ENCODE measurements around the gene DBF4B. TPM values are rescaled to one million over a fixed set of nuclear protein-coding genes. Genes with fewer than 3 reads are reported as not detected.

The DBF4B gene
- total and polyA plus RNA-seq, 4 donors: 0.44 to 4.5 (median 1.0) TPM

DNA sequence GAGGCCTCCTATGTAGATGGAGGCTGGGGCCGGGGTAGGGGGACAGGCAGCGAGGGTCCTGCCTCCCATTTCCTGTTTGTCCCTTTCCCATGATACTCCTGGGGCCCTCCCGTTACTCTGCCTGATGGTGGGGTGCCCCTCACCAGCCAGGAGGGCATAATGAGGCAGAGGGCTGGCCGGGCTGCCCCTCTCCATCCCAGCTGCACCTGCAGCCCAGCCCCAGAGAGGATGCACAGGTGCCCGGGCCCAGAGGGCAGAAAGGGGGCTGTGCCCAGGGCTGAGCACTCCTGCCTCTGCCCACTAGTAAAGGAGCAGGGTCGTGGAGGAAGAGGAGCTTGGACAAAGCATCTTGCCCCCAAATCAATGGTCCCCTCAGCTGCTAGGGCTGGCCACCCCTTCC is 60.8 kb downstream of the DBF4B start:
- peaks cover 0 to 3% (median 0%) of the 10 kb centered on the region in 4 donors for H3K27me3 ChIP-seq (ENCODE audit: control insufficient read depth in 4 of 4, insufficient read depth in 4 of 4, low read length in 3 of 4)
- no peaks in the 10 kb centered on the region for H3K9me3 ChIP-seq (ENCODE audit: control insufficient read depth in 4 of 4, low read length in 3 of 4)
- TF ChIP-seq, protein P1, sequence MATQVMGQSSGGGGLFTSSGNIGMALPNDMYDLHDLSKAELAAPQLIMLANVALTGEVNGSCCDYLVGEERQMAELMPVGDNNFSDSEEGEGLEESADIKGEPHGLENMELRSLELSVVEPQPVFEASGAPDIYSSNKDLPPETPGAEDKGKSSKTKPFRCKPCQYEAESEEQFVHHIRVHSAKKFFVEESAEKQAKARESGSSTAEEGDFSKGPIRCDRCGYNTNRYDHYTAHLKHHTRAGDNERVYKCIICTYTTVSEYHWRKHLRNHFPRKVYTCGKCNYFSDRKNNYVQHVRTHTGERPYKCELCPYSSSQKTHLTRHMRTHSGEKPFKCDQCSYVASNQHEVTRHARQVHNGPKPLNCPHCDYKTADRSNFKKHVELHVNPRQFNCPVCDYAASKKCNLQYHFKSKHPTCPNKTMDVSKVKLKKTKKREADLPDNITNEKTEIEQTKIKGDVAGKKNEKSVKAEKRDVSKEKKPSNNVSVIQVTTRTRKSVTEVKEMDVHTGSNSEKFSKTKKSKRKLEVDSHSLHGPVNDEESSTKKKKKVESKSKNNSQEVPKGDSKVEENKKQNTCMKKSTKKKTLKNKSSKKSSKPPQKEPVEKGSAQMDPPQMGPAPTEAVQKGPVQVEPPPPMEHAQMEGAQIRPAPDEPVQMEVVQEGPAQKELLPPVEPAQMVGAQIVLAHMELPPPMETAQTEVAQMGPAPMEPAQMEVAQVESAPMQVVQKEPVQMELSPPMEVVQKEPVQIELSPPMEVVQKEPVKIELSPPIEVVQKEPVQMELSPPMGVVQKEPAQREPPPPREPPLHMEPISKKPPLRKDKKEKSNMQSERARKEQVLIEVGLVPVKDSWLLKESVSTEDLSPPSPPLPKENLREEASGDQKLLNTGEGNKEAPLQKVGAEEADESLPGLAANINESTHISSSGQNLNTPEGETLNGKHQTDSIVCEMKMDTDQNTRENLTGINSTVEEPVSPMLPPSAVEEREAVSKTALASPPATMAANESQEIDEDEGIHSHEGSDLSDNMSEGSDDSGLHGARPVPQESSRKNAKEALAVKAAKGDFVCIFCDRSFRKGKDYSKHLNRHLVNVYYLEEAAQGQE (IDR thresholded peaks at IDR 0.05): no peak
- TF ChIP-seq EGR1 (IDR thresholded peaks at IDR 0.05; ENCODE audit: low read depth in 2 of 2) (no peak), HNF4G (IDR thresholded peaks at IDR 0.05) (no peak), ZBTB33 (IDR thresholded peaks at IDR 0.05) (no peak), NR2F2 (IDR thresholded peaks at IDR 0.05) (no peak), HNF4A (conservative IDR thresholded peaks at IDR 0.05) (no peak), RAD21 (IDR thresholded peaks at IDR 0.05) (no peak), SP1 (IDR thresholded peaks at IDR 0.05) (no peak), CTCF (IDR thresholded peaks at IDR 0.05; ENCODE audit: low read depth, low read length, missing input control) (no peak), GABPA (IDR thresholded peaks at IDR 0.05 in 1 of 2, conservative IDR thresholded peaks at IDR 0.05 in 1 of 2) (no peak), TAF1 (conservative IDR thresholded peaks at IDR 0.05) (no peak)
- TF ChIP-seq, protein P2, sequence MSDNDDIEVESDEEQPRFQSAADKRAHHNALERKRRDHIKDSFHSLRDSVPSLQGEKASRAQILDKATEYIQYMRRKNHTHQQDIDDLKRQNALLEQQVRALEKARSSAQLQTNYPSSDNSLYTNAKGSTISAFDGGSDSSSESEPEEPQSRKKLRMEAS (IDR thresholded peaks at IDR 0.05): no peak
- no peak for DNase-seq (ENCODE audit: low spot score)
- no peak overlapping the region for H3K4me3 ChIP-seq (ENCODE audit: low read depth in 1 of 3, low read length in 3 of 3)
- 70% methylated on average over 6 of the region's 6 CpGs for WGBS
- H3K9ac ChIP-seq (ENCODE audit: low read depth in 1 of 2, low read length in 2 of 2): no peak overlapping the region
- H3K27ac ChIP-seq (ENCODE audit: low read depth in 1 of 2, low read length in 2 of 2): no peak overlapping the region
- no peaks in the 10 kb centered on the region for H3K4me1 ChIP-seq (ENCODE audit: control insufficient read depth in 4 of 4, insufficient read depth in 4 of 4, low read length in 3 of 4)
- no peaks in the 10 kb centered on the region for H3K36me3 ChIP-seq (ENCODE audit: control insufficient read depth in 4 of 4, insufficient read depth in 3 of 4, low read depth in 1 of 4, low read length in 3 of 4)

DNA sequence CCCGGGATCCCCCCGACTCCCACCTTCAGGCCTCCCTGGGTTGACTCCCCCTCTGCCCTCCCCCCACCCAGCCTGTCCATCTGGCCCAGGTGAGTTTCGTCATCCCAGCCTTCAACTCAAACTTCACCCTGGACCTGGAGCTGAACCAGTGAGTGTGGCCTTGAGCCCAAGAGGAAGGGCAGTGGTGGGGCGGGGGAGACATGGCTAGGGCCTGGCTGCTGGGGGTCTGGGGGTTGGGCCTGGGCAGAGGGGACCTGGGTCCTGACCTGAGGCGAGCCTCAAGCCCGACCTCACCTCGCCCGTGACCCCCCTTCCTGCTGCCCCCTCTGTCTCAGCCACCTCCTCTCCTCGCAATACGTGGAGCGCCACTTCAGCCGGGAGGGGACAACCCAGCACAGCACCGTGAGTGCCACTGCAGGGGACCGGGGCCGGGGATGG is 61.2 kb downstream of the DBF4B start:
- H3K9me3 ChIP-seq (ENCODE audit: control insufficient read depth in 4 of 4, low read length in 3 of 4): no peaks in the 10 kb centered on the region
- 64% methylated on average over 15 of the region's 15 CpGs for WGBS
- peak; percentile 46 for DNase-seq (ENCODE audit: low spot score)
- no peaks in the 10 kb centered on the region for H3K36me3 ChIP-seq (ENCODE audit: control insufficient read depth in 4 of 4, insufficient read depth in 3 of 4, low read depth in 1 of 4, low read length in 3 of 4)
- peaks cover 0 to 4% (median 0%) of the 10 kb centered on the region in 4 donors for H3K27me3 ChIP-seq (ENCODE audit: control insufficient read depth in 4 of 4, insufficient read depth in 4 of 4, low read length in 3 of 4)
- H3K4me1 ChIP-seq (ENCODE audit: control insufficient read depth in 4 of 4, insufficient read depth in 4 of 4, low read length in 3 of 4): peaks cover 0 to 4% (median 0%) of the 10 kb centered on the region in 4 donors
- H3K9ac ChIP-seq (ENCODE audit: low read depth in 1 of 2, low read length in 2 of 2): no peak overlapping the region
- no peak overlapping the region for H3K4me3 ChIP-seq (ENCODE audit: low read depth in 1 of 3, low read length in 3 of 3)
- H3K27ac ChIP-seq (ENCODE audit: low read depth in 1 of 2, low read length in 2 of 2): no peak overlapping the region
- TF ChIP-seq CTCF (IDR thresholded peaks at IDR 0.05; ENCODE audit: low read depth, low read length, missing input control): no peak
- no peak for TF ChIP-seq RXRA (IDR thresholded peaks at IDR 0.05)
- TF ChIP-seq SP1 (IDR thresholded peaks at IDR 0.05): no peak
- TF ChIP-seq NR2F2 (IDR thresholded peaks at IDR 0.05): no peak
- TF ChIP-seq, protein P2 (IDR thresholded peaks at IDR 0.05): no peak
- no peak for TF ChIP-seq GABPA (IDR thresholded peaks at IDR 0.05 in 1 of 2, conservative IDR thresholded peaks at IDR 0.05 in 1 of 2)
- no peak for TF ChIP-seq JUND (IDR thresholded peaks at IDR 0.05)
- TF ChIP-seq RAD21 (IDR thresholded peaks at IDR 0.05): no peak
- TF ChIP-seq YY1 (IDR thresholded peaks at IDR 0.05): no peak
- TF ChIP-seq TAF1 (conservative IDR thresholded peaks at IDR 0.05): no peak
- no peak for TF ChIP-seq HNF4G (IDR thresholded peaks at IDR 0.05)
- no peak for TF ChIP-seq FOXA2 (IDR thresholded peaks at IDR 0.05)
- TF ChIP-seq, protein P1 (IDR thresholded peaks at IDR 0.05): no peak

Measured in liver (tissue), 9 donors.